ENCODE data around the gene CCDC102A.

DNA sequence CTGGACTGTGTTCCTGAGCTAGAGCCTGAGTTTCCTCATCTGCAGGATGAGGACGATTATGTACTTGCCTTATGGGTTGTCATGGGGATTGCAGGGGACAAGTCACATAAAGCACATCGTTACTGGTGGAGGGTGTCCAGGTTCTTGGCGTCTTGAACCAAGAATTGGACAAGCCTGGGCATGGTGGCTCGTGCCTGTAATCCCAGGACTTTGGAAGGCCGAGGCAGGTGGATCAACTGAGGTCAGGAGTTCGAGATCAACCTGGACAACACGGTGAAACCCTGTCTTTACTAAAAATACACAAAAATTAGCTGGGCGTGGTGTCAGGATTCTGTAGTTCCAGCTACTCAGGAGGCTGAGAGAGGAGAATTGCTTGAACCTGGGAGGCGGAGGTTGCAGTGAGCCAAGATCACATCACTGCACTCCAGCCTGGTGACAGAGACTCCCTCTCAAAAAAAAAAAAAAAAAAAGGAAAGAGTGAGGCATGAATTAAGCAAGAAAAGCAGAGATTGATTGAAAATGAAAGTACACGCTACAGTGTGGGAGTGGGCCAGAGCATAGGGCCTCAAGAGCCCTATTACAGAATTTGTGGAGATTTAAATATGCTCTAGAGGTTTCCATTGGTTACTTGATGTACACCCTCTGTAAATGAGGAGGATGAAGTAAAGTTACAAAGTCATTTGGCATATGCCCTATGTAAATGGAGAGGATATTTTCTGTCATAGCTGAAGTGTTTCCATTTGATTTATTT lies 36.8 kb upstream of the CCDC102A start:
- TF ChIP-seq, protein P1, sequence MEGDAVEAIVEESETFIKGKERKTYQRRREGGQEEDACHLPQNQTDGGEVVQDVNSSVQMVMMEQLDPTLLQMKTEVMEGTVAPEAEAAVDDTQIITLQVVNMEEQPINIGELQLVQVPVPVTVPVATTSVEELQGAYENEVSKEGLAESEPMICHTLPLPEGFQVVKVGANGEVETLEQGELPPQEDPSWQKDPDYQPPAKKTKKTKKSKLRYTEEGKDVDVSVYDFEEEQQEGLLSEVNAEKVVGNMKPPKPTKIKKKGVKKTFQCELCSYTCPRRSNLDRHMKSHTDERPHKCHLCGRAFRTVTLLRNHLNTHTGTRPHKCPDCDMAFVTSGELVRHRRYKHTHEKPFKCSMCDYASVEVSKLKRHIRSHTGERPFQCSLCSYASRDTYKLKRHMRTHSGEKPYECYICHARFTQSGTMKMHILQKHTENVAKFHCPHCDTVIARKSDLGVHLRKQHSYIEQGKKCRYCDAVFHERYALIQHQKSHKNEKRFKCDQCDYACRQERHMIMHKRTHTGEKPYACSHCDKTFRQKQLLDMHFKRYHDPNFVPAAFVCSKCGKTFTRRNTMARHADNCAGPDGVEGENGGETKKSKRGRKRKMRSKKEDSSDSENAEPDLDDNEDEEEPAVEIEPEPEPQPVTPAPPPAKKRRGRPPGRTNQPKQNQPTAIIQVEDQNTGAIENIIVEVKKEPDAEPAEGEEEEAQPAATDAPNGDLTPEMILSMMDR (IDR thresholded peaks at IDR 0.05), result no peak
- no peak for TF ChIP-seq POLR2A (IDR thresholded peaks at IDR 0.05)
